ENCODE data around the gene FAM53A. TPM values are rescaled to one million over a fixed set of nuclear protein-coding genes. Genes with fewer than 3 reads are reported as not detected.

The FAM53A gene
- total RNA-seq, 4 donors from 2014 or later: 1.3 to 3.2 TPM; not detected in 2

DNA sequence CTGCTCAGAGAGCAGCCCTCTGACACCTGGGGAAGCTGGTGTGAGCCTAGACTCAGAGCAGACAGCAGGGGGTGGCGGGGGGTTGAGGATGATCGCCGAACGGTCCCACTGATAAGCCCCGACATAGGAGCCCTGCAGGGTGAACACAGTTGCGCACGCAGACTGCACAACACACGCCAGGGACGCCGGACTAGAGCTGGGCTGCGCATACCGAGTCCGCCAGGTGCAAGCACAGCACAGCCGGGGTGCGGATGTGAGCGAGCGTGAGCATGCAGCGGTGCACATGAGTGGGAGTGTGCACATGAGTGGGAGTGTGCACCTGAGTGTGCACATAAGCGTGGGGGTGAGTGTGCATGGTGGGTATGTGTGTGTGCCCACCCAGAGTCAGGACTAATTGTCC is 36.7 kb downstream of the FAM53A start:
- H3K4me3 ChIP-seq: no peak overlapping the region
- peaks cover 0 to 5% of the 10 kb centered on the region in 2 donors for H3K4me1 ChIP-seq
- no peak overlapping the region for H3K27ac ChIP-seq
- no peaks in the 10 kb centered on the region for H3K36me3 ChIP-seq
- TF ChIP-seq POLR2A (IDR thresholded peaks at IDR 0.05): no peak
- TF ChIP-seq, protein P1, sequence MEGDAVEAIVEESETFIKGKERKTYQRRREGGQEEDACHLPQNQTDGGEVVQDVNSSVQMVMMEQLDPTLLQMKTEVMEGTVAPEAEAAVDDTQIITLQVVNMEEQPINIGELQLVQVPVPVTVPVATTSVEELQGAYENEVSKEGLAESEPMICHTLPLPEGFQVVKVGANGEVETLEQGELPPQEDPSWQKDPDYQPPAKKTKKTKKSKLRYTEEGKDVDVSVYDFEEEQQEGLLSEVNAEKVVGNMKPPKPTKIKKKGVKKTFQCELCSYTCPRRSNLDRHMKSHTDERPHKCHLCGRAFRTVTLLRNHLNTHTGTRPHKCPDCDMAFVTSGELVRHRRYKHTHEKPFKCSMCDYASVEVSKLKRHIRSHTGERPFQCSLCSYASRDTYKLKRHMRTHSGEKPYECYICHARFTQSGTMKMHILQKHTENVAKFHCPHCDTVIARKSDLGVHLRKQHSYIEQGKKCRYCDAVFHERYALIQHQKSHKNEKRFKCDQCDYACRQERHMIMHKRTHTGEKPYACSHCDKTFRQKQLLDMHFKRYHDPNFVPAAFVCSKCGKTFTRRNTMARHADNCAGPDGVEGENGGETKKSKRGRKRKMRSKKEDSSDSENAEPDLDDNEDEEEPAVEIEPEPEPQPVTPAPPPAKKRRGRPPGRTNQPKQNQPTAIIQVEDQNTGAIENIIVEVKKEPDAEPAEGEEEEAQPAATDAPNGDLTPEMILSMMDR (IDR thresholded peaks at IDR 0.05): no peak
- no peak for DNase-seq
- no peaks in the 10 kb centered on the region for H3K27me3 ChIP-seq
- intact Hi-C loops (cut with DNase I; ENCODE audit: low total_unique reads): no loop called here
- no peaks in the 10 kb centered on the region for H3K9me3 ChIP-seq

DNA sequence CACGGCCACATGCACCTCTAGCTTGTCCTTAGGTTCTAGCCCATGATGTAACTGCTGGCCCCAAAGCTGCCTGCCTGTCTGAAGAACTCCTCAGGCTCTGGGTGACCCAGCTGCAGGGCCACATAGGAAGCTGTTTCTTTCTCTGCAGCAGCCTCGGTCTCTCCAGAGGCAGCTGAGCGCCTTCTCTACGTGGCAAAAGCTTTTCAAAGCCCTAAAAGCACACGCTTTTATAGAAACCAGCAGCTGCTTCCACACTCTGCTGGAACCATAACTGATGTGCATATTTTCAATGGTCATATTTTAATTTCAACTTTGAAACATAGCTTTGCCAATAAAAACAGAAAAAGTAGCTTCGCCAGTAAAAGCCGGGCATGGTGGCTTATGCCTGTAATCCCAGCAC is 37.4 kb downstream of the FAM53A start:
- no peaks in the 10 kb centered on the region for H3K36me3 ChIP-seq
- no peaks in the 10 kb centered on the region for H3K27me3 ChIP-seq
- H3K9me3 ChIP-seq: no peaks in the 10 kb centered on the region
- no peak overlapping the region for H3K27ac ChIP-seq
- H3K4me1 ChIP-seq: peaks cover 0 to 5% of the 10 kb centered on the region in 2 donors
- no peak overlapping the region for H3K4me3 ChIP-seq
- intact Hi-C loops (cut with DNase I; ENCODE audit: low total_unique reads): no loop called here
- TF ChIP-seq, protein P1 (IDR thresholded peaks at IDR 0.05): no peak
- no peak for TF ChIP-seq POLR2A (IDR thresholded peaks at IDR 0.05)
- DNase-seq: no peak

DNA sequence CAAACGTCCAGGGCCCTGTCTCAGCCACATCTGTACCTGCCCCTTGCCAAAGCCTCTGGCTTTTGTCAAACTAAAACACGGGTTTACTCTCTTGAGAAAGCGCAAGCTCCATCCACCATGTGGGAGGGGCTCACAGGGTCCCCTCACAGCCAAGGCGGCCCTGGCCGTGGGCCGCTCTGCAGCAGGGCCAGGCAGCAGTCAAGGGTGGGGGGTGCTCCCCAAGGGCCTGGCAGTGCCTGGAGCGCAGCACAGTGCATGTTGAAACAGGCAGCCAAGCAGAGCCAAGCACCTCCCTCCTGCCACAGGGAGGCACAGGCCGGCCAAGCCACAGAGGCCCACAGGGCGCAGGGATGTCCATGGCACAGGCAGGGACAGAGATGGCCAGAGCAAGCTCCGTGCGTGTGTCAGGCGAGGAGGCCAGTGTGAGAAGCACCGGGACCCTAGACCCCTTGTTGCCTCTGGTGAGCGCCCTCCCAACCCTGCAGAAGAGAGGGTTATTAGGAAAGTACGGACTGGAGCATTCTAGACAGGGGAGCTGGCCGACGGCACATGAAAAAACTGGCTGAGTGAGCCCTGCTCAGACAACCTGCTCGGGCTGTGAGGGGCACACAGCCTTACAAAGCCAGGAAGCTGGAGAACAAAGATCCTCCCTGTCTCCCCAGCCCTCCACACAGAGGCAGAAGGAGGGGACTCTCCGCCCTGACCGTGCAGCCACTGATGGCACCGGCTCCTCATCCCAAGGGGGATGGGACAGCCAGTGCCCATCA is 39.0 kb downstream of the FAM53A start:
- Histone ChIP-seq H3K36me3 (no peaks in the 10 kb centered on the region), H3K27ac (peak overlapping the region; percentile 3 to 26), H3K4me3 (no peak overlapping the region), H3K4me1 (peaks cover 0 to 5% of the 10 kb centered on the region in 2 donors), H3K9me3 (no peaks in the 10 kb centered on the region), H3K27me3 (no peaks in the 10 kb centered on the region)
- no peak for TF ChIP-seq POLR2A (IDR thresholded peaks at IDR 0.05)
- TF ChIP-seq, protein P1 (IDR thresholded peaks at IDR 0.05): no peak
- peak; percentile 28 to 61 for DNase-seq
- intact Hi-C loops (cut with DNase I; ENCODE audit: low total_unique reads): no loop called here

DNA sequence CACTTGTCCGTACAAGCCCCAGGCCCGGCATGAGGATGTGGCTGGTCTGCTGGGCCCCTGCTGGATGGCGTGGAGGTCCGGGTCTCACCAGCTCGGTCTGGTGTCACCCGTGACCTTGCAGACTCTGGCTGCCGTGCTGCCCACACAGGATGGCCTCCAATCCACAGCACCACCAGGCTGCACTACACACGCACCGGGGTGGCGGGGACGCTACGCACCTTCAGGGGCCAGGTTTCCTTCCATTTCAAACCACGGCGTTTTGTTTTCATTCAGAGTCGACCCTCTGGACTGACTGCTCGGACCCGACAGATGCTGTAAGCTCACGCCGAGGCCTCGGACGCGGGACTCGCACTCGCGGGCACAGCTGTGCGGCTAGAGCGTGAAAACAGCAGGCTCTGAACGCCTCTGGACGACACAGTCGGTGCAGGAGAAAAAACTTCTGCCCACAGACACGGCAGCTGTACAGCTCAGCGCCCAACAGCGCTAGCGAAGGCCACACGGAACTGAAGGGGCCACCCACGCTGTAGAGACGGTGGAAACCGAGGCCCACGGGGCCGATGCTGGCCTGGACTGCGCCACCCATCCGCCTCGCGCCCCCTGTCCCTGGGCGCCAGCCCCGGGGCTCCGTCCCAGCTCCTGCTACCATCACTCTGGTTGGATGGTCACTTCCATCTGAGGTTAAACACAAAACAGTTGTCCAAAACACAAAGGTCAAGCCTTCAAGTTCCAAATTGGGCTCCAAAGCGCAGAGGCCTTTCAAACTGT is 40.0 kb downstream of the FAM53A start:
- no peak overlapping the region for H3K4me3 ChIP-seq
- DNase-seq: no peak
- no peaks in the 10 kb centered on the region for H3K36me3 ChIP-seq
- H3K27ac ChIP-seq: peak overlapping the region; percentile 3 to 26
- H3K4me1 ChIP-seq: peaks cover 0 to 5% of the 10 kb centered on the region in 2 donors
- TF ChIP-seq, protein P1 (IDR thresholded peaks at IDR 0.05): no peak
- TF ChIP-seq POLR2A (IDR thresholded peaks at IDR 0.05): no peak
- no peaks in the 10 kb centered on the region for H3K27me3 ChIP-seq
- intact Hi-C loops (cut with DNase I; ENCODE audit: low total_unique reads): no loop called here
- H3K9me3 ChIP-seq: no peaks in the 10 kb centered on the region
